Kidney capillary endothelial cell (primary cell): Measurements from ENCODE around the gene CDK5RAP2.

Source experiments
- DNase-seq: peaks from one replicate; pipeline ENCODE4 v3.0.0-alpha.2; 2018; ENCODE audit warnings: low spot score

Gene CDK5RAP2

GRCh38 chr9:120379611-120380010 lies 200.4 kb downstream of the CDK5RAP2 start:
- no peak for DNase-seq

GRCh38 chr9:120378680-120379079 lies 201.3 kb downstream of the CDK5RAP2 start:
- DNase-seq, result no peak

GRCh38 chr9:120377268-120378159 lies 202.5 kb downstream of the CDK5RAP2 start:
- DNase-seq, result no peak

GRCh38 chr9:120376101-120376500 lies 203.9 kb downstream of the CDK5RAP2 start:
- DNase-seq, result no peak

GRCh38 chr9:120375316-120375715 lies 204.7 kb downstream of the CDK5RAP2 start:
- DNase-seq, result no peak

- no peak for DNase-seq
Observed at GRCh38 chr9:120374817-120375216, 205.2 kb downstream of the CDK5RAP2 start.

- DNase-seq, result no peak
Observed at GRCh38 chr9:120374239-120374638, 205.7 kb downstream of the CDK5RAP2 start.

GRCh38 chr9:120372040-120372439 lies 207.9 kb downstream of the CDK5RAP2 start:
- DNase-seq, result no peak

- no peak for DNase-seq
Observed at GRCh38 chr9:120369608-120370220, 210.3 kb downstream of the CDK5RAP2 start.

GRCh38 chr9:120368799-120369198 lies 211.2 kb downstream of the CDK5RAP2 start:
- no peak for DNase-seq

- DNase-seq, result peak; percentile 72
Observed at GRCh38 chr9:120366644-120367019, 213.3 kb downstream of the CDK5RAP2 start.

- no peak for DNase-seq
Observed at GRCh38 chr9:120365386-120365785, 214.6 kb downstream of the CDK5RAP2 start.

- no peak for DNase-seq
Observed at GRCh38 chr9:120363697-120364096, 216.3 kb downstream of the CDK5RAP2 start.

- no peak for DNase-seq
Observed at GRCh38 chr9:120362446-120362845, 217.5 kb downstream of the CDK5RAP2 start.

- no peak for DNase-seq
Observed at GRCh38 chr9:120361551-120361950, 218.4 kb downstream of the CDK5RAP2 start.

- DNase-seq, result no peak
Observed at GRCh38 chr9:120360510-120360909, 219.5 kb downstream of the CDK5RAP2 start.

GRCh38 chr9:120360046-120360445 lies 219.9 kb downstream of the CDK5RAP2 start:
- no peak for DNase-seq

- DNase-seq, result no peak
Observed at GRCh38 chr9:120358877-120359276, 221.1 kb downstream of the CDK5RAP2 start.

- no peak for DNase-seq
Observed at GRCh38 chr9:120353506-120353905, 226.5 kb downstream of the CDK5RAP2 start.

- no peak for DNase-seq
Observed at GRCh38 chr9:120351106-120351505, 228.9 kb downstream of the CDK5RAP2 start.

GRCh38 chr9:120350596-120350995 lies 229.4 kb downstream of the CDK5RAP2 start:
- no peak for DNase-seq

GRCh38 chr9:120348951-120349429 lies 231.0 kb downstream of the CDK5RAP2 start:
- peak; percentile 17 for DNase-seq

- no peak for DNase-seq
Observed at GRCh38 chr9:120345379-120345778, 234.6 kb downstream of the CDK5RAP2 start.
